ENCODE data around the gene AGAP4. TPM values are rescaled to one million over a fixed set of nuclear protein-coding genes. Genes with fewer than 3 reads are reported as not detected.
A peak's percentile ranks its signal among the peaks of the same experiment; 100 is the strongest.
"Not testable (repeated sequence)": the region's sequence is repeated elsewhere in the genome, so short reads cannot be mapped to it uniquely, and the experiment has no call there.

AGAP4 gene
- total RNA-seq (10 to 100 TPM in 4 of 9 donors, 1 to 10 TPM in 5; 3.2 to 24.2 (median 8.8) TPM), polyA plus RNA-seq (10 to 100 TPM in 2 of 3 donors, 1 to 10 TPM in 1; 7.7 to 49.0 (median 33.4) TPM)
- long read RNA-seq, donor 1: 0 reads
- long read RNA-seq, donor 2: 0 reads
- long read RNA-seq, donor 3: 0 reads
- long read RNA-seq, donor 4: 0 reads
- long read RNA-seq, donor 5: 0 reads
- long read RNA-seq, donor 6: 0 reads
- long read RNA-seq, donor 7: 0 reads
- long read RNA-seq, donor 8: 0 reads
- long read RNA-seq, donor 9: 0 reads
- long read RNA-seq, donor 10: 0 reads

- H3K27ac ChIP-seq; H3K4me1 ChIP-seq (replicated peaks in 1 of 2); H3K4me3 ChIP-seq; intact Hi-C loops (cut with DNase I); H3K27me3 ChIP-seq; DNase-seq; H3K36me3 ChIP-seq (replicated peaks in 1 of 2); H3K9me3 ChIP-seq (replicated peaks in 1 of 3): not testable (repeated sequence)
- WGBS, 4 donors: 99% methylated on average over 8 of the region's 15 CpGs; no CpG with 5 or more reads in 3 of the 4 donors
Measured at GRCh38 chr10:45847400-45847799, at the start of gene AGAP4. TSS of gene AGAP4 (minus strand) at chr10:45847500. CDS start at chr10:45847347, 153 bp downstream.

- 87 to 96% methylated on average over 3 to 4 of the region's 4 CpGs; no CpG with 5 or more reads in 2 of the 4 donors for WGBS, 4 donors
- H3K4me3 ChIP-seq, DNase-seq: not testable (repeated sequence)
Measured at GRCh38 chr10:45890721-45891120, 43.4 kb upstream of the AGAP4 start.

GRCh38 chr10:45889539-45890230 lies 42.4 kb upstream of the AGAP4 start:
- H3K27me3 ChIP-seq; H3K9me3 ChIP-seq (replicated peaks in 1 of 3); H3K27ac ChIP-seq; H3K36me3 ChIP-seq (replicated peaks in 1 of 2); H3K4me3 ChIP-seq; intact Hi-C loops (cut with DNase I); DNase-seq; H3K4me1 ChIP-seq (replicated peaks in 1 of 2): not testable (repeated sequence)
- WGBS, 4 donors: 97 to 100% (median 100%) methylated on average over 1 of the region's 1 CpG

More at GRCh38 chr10:45890721-45891120, 43.4 kb upstream of the AGAP4 start:
- H3K4me1 ChIP-seq (replicated peaks in 1 of 2); H3K9me3 ChIP-seq (replicated peaks in 1 of 3); H3K27ac ChIP-seq; H3K36me3 ChIP-seq (replicated peaks in 1 of 2); H3K27me3 ChIP-seq; intact Hi-C loops (cut with DNase I): not testable (repeated sequence)

GRCh38 chr10:45882880-45883279 lies 35.6 kb upstream of the AGAP4 start:
- H3K27me3 ChIP-seq; H3K36me3 ChIP-seq (replicated peaks in 1 of 2); H3K9me3 ChIP-seq (replicated peaks in 1 of 3); H3K4me3 ChIP-seq; H3K4me1 ChIP-seq (replicated peaks in 1 of 2); DNase-seq; intact Hi-C loops (cut with DNase I): not testable (repeated sequence)
- H3K27ac ChIP-seq: peak overlapping the region in 1 of 5 donors; percentile 55
- whole genome bisulfite sequencing, 4 donors: 48 to 60% methylated on average over 1 to 2 of the region's 2 CpGs; no CpG with 5 or more reads in 2 of the 4 donors

GRCh38 chr10:45865404-45865803 lies 18.1 kb upstream of the AGAP4 start:
- H3K36me3 ChIP-seq (replicated peaks in 1 of 2); H3K4me3 ChIP-seq; intact Hi-C loops (cut with DNase I); H3K9me3 ChIP-seq (replicated peaks in 1 of 3); H3K27ac ChIP-seq; H3K27me3 ChIP-seq; H3K4me1 ChIP-seq (replicated peaks in 1 of 2): not testable (repeated sequence)
- peak in 1 of 7 donors; percentile 14 for DNase-seq
- 96 to 100% (median 97%) methylated on average over 3 to 33 of the region's 33 CpGs; no CpG with 5 or more reads in 1 of the 4 donors for WGBS, 4 donors

GRCh38 chr10:45864264-45864663 lies 17.0 kb upstream of the AGAP4 start:
- 75 to 86% (median 83%) methylated on average over 2 to 3 of the region's 3 CpGs; no CpG with 5 or more reads in 1 of the 4 donors for WGBS, 4 donors
- H3K27me3 ChIP-seq; H3K27ac ChIP-seq; H3K36me3 ChIP-seq (replicated peaks in 1 of 2); intact Hi-C loops (cut with DNase I); DNase-seq; H3K4me1 ChIP-seq (replicated peaks in 1 of 2); H3K4me3 ChIP-seq; H3K9me3 ChIP-seq (replicated peaks in 1 of 3): not testable (repeated sequence)

GRCh38 chr10:45863632-45864031 lies 16.3 kb upstream of the AGAP4 start:
- WGBS, 4 donors: 87 to 92% (median 90%) methylated on average over 2 of the region's 2 CpGs
- H3K9me3 ChIP-seq (replicated peaks in 1 of 3); H3K27me3 ChIP-seq; H3K4me1 ChIP-seq (replicated peaks in 1 of 2); H3K4me3 ChIP-seq; H3K27ac ChIP-seq; H3K36me3 ChIP-seq (replicated peaks in 1 of 2); DNase-seq; intact Hi-C loops (cut with DNase I): not testable (repeated sequence)

- H3K9me3 ChIP-seq (replicated peaks in 1 of 3); H3K36me3 ChIP-seq (replicated peaks in 1 of 2); H3K27me3 ChIP-seq; H3K27ac ChIP-seq; intact Hi-C loops (cut with DNase I); H3K4me1 ChIP-seq (replicated peaks in 1 of 2); H3K4me3 ChIP-seq; DNase-seq: not testable (repeated sequence)
- 93 to 96% (median 95%) methylated on average over 2 to 4 of the region's 4 CpGs for WGBS, 4 donors
Measured at GRCh38 chr10:45857931-45858330, 10.6 kb upstream of the AGAP4 start.

- 59 to 88% (median 70%) methylated on average over 1 to 2 of the region's 3 CpGs for WGBS, 4 donors
- H3K36me3 ChIP-seq (replicated peaks in 1 of 2); DNase-seq; H3K27me3 ChIP-seq; H3K4me3 ChIP-seq; H3K27ac ChIP-seq; intact Hi-C loops (cut with DNase I); H3K4me1 ChIP-seq (replicated peaks in 1 of 2); H3K9me3 ChIP-seq (replicated peaks in 1 of 3): not testable (repeated sequence)
Measured at GRCh38 chr10:45848467-45848866, 1.2 kb upstream of the AGAP4 start.

GRCh38 chr10:45822918-45823317 lies 24.4 kb downstream of the AGAP4 start:
- H3K27ac ChIP-seq; DNase-seq; H3K4me1 ChIP-seq (replicated peaks in 1 of 2); H3K9me3 ChIP-seq (replicated peaks in 1 of 3); H3K36me3 ChIP-seq (replicated peaks in 1 of 2); intact Hi-C loops (cut with DNase I); H3K27me3 ChIP-seq; H3K4me3 ChIP-seq: not testable (repeated sequence)
- WGBS, 4 donors: 66 to 92% (median 80%) methylated on average over 1 to 2 of the region's 2 CpGs
